HG02970 (cell line): Measurements from ENCODE around the gene ZAR1L.

ENCODE experiments used
- ATAC-seq: cut with Tn5 transposase; IDR thresholded peaks from one replicate; pipeline ENCODE4 v1.9.1; 2021; ENCODE audit warnings: mild to moderate bottlenecking, moderate library complexity, moderate number of reproducible peaks; ENCODE audit not compliant: unreplicated experiment, low FRiP score

ZAR1L gene

DNA sequence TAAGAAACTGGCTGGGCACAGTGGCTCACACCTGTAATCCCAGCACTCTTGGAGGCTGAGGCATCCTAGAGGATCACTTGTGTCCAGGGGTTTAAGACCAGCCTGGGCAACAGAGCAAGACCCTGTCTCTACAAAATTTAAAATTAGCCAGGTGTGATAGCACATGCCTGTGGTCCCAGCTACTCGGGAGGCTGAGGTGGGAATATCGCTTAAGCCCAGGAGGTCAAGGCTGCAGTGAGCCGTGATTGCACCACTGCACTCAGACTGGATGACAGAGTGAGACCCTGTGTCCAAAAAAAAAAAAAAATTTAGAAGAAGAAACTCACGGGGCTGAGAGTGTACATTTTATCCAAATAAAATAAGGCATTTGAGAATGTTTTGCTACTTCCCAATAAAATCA is 58.9 kb downstream of the ZAR1L start:
- ATAC-seq: no peak

- ATAC-seq: no peak
Observed at GRCh38 chr13:32255724-32256109, 59.4 kb downstream of the ZAR1L start.

GRCh38 chr13:32254916-32255723 is 60.0 kb downstream of the ZAR1L start:
- ATAC-seq: no peak

- no peak for ATAC-seq
Observed at GRCh38 chr13:32254416-32254815, 60.7 kb downstream of the ZAR1L start.

DNA sequence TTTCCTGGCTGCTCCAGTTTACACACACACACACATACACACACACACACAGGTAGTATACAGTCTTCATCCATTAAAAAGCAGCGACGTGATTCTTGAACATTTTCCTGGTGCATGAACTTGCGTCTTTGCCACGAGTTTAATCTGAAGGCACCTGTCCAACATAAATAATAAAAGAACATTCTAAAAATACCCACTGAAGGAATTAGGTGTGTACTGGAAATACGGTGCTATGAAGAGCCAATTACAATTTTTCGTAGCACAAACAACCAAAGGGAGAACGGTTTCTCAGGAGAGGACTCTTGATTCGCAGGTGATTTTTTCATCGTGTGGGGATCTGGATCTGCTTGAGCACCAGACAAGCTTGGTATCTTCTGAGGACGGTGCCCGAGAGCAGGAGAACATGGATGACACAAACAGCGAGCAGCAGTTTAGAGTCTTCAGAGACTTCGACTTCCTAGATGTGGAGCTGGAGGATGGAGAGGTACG is 61.2 kb downstream of the ZAR1L start:
- no peak for ATAC-seq
